Vagina (tissue), 2 donors: Measurements from ENCODE around the gene GDNF. TPM values are rescaled to one million over a fixed set of nuclear protein-coding genes. Genes with fewer than 3 reads are reported as not detected.

Experiments
- DNase-seq, 2 donors: peaks; one replicate each; pipeline ENCODE4 v3.0.0-alpha.2; 2017; ENCODE audit errors: extremely low spot score in 2 of 2
- H3K27ac ChIP-seq: fragments of 200-600 bp; sonication (generic); one replicate; pipeline ENCODE4 v1.5.1; 2019
- H3K27me3 ChIP-seq: fragments of 200-600 bp; sonication (generic); one replicate; pipeline ENCODE4 v1.5.1; 2019
- H3K36me3 ChIP-seq, 2 donors: fragments of 200-600 bp; sonication (generic); one replicate each; pipeline ENCODE4 v1.5.1; 2017 to 2019
- H3K4me1 ChIP-seq: fragments of 200-600 bp; sonication (generic); one replicate; pipeline ENCODE4 v1.5.1; 2019
- H3K4me3 ChIP-seq, 2 donors: fragments of 200-600 bp; sonication (generic); 1 replicate in 1 of 2; 2 replicates in 1 of 2; pipeline ENCODE4 v1.5.1; 2016 to 2019
- H3K9me3 ChIP-seq: fragments of 200-600 bp; sonication (generic); one replicate; pipeline ENCODE4 v1.5.1; 2019
- CTCF ChIP-seq, 3 experiments: fragments of 450-650 bp in 2 of 3; fragments of 200-600 bp in 1 of 3; sonication (generic) in 1 of 3; IDR thresholded peaks; one replicate each; pipeline ENCODE4 v1.5.1; 2017 to 2019; ENCODE audit warnings: antibody characterized with exemption in 3 of 3, mild to moderate bottlenecking in 2 of 3, moderate library complexity in 2 of 3
- POLR2A ChIP-seq, 2 donors: fragments of 450-650 bp; IDR thresholded peaks; one replicate each; pipeline ENCODE4 v1.6.1; 2017; ENCODE audit warnings: antibody characterized with exemption in 2 of 2, mild to moderate bottlenecking in 2 of 2, moderate library complexity in 2 of 2
- POLR2AphosphoS5 ChIP-seq, 2 donors: sonication (generic); formaldehyde crosslinking; IDR thresholded peaks; one replicate each; pipeline ENCODE4 v1.9.0; 2017; ENCODE audit warnings: antibody characterized with exemption in 2 of 2, mild to moderate bottlenecking in 2 of 2, low read depth in 1 of 2; ENCODE audit not compliant: insufficient read depth in 1 of 2
- intact Hi-C: fragments of 100-400 bp; cut with DNase I; formaldehyde crosslinking; loops from one replicate; pipeline ENCODE4 v1.15.1; 2023
- total RNA-seq: library from RNA; depleted of rRNA; stranded (reverse); fragments of >200 nt; gene quantifications from one replicate; pipeline ENCODE4 v1.2.3, GENCODE V29; 2016

The GDNF gene
- total RNA-seq: 0.98 TPM

- Histone ChIP-seq H3K27ac (peak within 1 kb of the TSS; percentile 59), H3K9me3 (no peaks in the 10 kb centered on the region), H3K27me3 (peaks cover 19% of the 10 kb centered on the region), H3K36me3 (no peaks in the 10 kb centered on the region), H3K4me1 (peaks cover 51% of the 10 kb centered on the region), H3K4me3 (peak within 1 kb of the TSS; percentile 44 to 54)
- TF ChIP-seq CTCF (IDR thresholded peaks at IDR 0.05): no peak
- no peak for TF ChIP-seq POLR2AphosphoS5 (IDR thresholded peaks at IDR 0.05; ENCODE audit: insufficient read depth in 1 of 2, low read depth in 1 of 2)
- no peak for TF ChIP-seq POLR2A (IDR thresholded peaks at IDR 0.05)
- intact Hi-C loops: loop anchor here (5.0 kb wide), 2 partner anchors 298 to 353 kb away; no protein-coding TSS in a partner anchor
- no peak for DNase-seq
These were observed at the start of gene GDNF for GRCh38 chr5:37839407-37840052. Gene GDNF (minus strand): TSS chr5:37840041. CDS start chr5:37834796, 5,245 bp downstream.

- no peaks in the 10 kb centered on the region for H3K36me3 ChIP-seq
- H3K4me1 ChIP-seq: peaks cover 7% of the 10 kb centered on the region
- no peak overlapping the region for H3K4me3 ChIP-seq
- no peak for DNase-seq
- TF ChIP-seq CTCF (IDR thresholded peaks at IDR 0.05) (no peak), POLR2AphosphoS5 (IDR thresholded peaks at IDR 0.05; ENCODE audit: insufficient read depth in 1 of 2, low read depth in 1 of 2) (no peak), POLR2A (IDR thresholded peaks at IDR 0.05) (no peak)
- intact Hi-C loops: no loop called here
- no peak overlapping the region for H3K27ac ChIP-seq
- no peaks in the 10 kb centered on the region for H3K27me3 ChIP-seq
- no peaks in the 10 kb centered on the region for H3K9me3 ChIP-seq
These were observed 48.6 kb upstream of the GDNF start for GRCh38 chr5:37888476-37888875.

- H3K4me3 ChIP-seq: no peak overlapping the region
These were observed 46.5 kb upstream of the GDNF start for GRCh38 chr5:37886242-37886905.

GRCh38 chr5:37882636-37883035 lies 42.8 kb upstream of the GDNF start:
- Histone ChIP-seq H3K27me3 (no peaks in the 10 kb centered on the region), H3K9me3 (no peaks in the 10 kb centered on the region), H3K4me3 (no peak overlapping the region), H3K4me1 (peaks cover 7% of the 10 kb centered on the region), H3K36me3 (no peaks in the 10 kb centered on the region), H3K27ac (no peak overlapping the region)
- TF ChIP-seq CTCF (IDR thresholded peaks at IDR 0.05) (no peak), POLR2AphosphoS5 (IDR thresholded peaks at IDR 0.05; ENCODE audit: insufficient read depth in 1 of 2, low read depth in 1 of 2) (no peak), POLR2A (IDR thresholded peaks at IDR 0.05) (no peak)
- no peak for DNase-seq
- intact Hi-C loops: no loop called here

More at GRCh38 chr5:37886242-37886905, 46.5 kb upstream of the GDNF start:
- H3K9me3 ChIP-seq: no peaks in the 10 kb centered on the region
- no peak for TF ChIP-seq CTCF (IDR thresholded peaks at IDR 0.05)
- no peak for TF ChIP-seq POLR2AphosphoS5 (IDR thresholded peaks at IDR 0.05; ENCODE audit: insufficient read depth in 1 of 2, low read depth in 1 of 2)
- TF ChIP-seq POLR2A (IDR thresholded peaks at IDR 0.05): no peak
- intact Hi-C loops: no loop called here
- no peaks in the 10 kb centered on the region for H3K27me3 ChIP-seq
- no peak overlapping the region for H3K27ac ChIP-seq
- no peak for DNase-seq
- no peaks in the 10 kb centered on the region for H3K36me3 ChIP-seq
- H3K4me1 ChIP-seq: peaks cover 7% of the 10 kb centered on the region

- no peaks in the 10 kb centered on the region for H3K9me3 ChIP-seq
These were observed 41.5 kb upstream of the GDNF start for GRCh38 chr5:37881359-37881758.

More at GRCh38 chr5:37881359-37881758, 41.5 kb upstream of the GDNF start:
- TF ChIP-seq POLR2A (IDR thresholded peaks at IDR 0.05): no peak
- TF ChIP-seq CTCF (IDR thresholded peaks at IDR 0.05): no peak
- TF ChIP-seq POLR2AphosphoS5 (IDR thresholded peaks at IDR 0.05; ENCODE audit: insufficient read depth in 1 of 2, low read depth in 1 of 2): no peak
- peaks cover 7% of the 10 kb centered on the region for H3K4me1 ChIP-seq
- H3K27ac ChIP-seq: no peak overlapping the region
- H3K27me3 ChIP-seq: no peaks in the 10 kb centered on the region
- intact Hi-C loops: no loop called here
- no peaks in the 10 kb centered on the region for H3K36me3 ChIP-seq
- DNase-seq: no peak
- H3K4me3 ChIP-seq: no peak overlapping the region
